Measurements from ENCODE around the gene MYO1G.

- TF ChIP-seq CTCF (IDR thresholded peaks at IDR 0.05; ENCODE audit: poor library complexity) (no peak), EZH2 (IDR thresholded peaks at IDR 0.05; ENCODE audit: borderline replicate concordance) (no peak), EZH2phosphoT487 (IDR thresholded peaks at IDR 0.05; ENCODE audit: low read depth, severe bottlenecking, unreplicated experiment) (no peak)
Measured at GRCh38 chr7:45000093-45001032, 21.5 kb upstream of the MYO1G start, which contains the start of gene CCM2.

Measured in hepatocyte (in vitro differentiated cells).